Caco-2 (cell line): Measurements from ENCODE around the gene C22orf15. TPM values are rescaled to one million over a fixed set of nuclear protein-coding genes. Genes with fewer than 3 reads are reported as not detected.

Experiments
- BruUV-seq: library from RNA; stranded (reverse); fragments of 400-500 nt; replicated peaks from 2 replicates; lab custom pipeline; 2021; lab: Mats Ljungman, UMichigan
- CTCF ChIA-PET: fragments of 300-600 bp; sonication (Branson Sonifier 250); formaldehyde crosslinking; loops from one replicate; lab custom pipeline; 2022; ENCODE audit warnings: antibody characterized with exemption; lab: Charles Lee
- POLR2A ChIA-PET: fragments of 300-600 bp; sonication (Branson Sonifier 250); formaldehyde crosslinking; loops from one replicate; lab custom pipeline; 2022; ENCODE audit warnings: antibody characterized with exemption; lab: Charles Lee
- DNase-seq, 2 experiments: peaks; one replicate each; pipeline versions ENCODE4 v3.0.0 to v3.0.0-alpha.2; 2020 to 2022
- H3K27me3 ChIP-seq: replicated peaks from 2 replicates; pipeline ENCODE4 v1.6.0; 2011; ENCODE audit warnings: low read length; ENCODE audit not compliant: control insufficient read depth, insufficient read depth
- H3K36me3 ChIP-seq: 2 replicates; pipeline ENCODE4 v1.5.1; 2011; ENCODE audit warnings: low read length; ENCODE audit not compliant: control insufficient read depth, insufficient read depth
- H3K4me1 ChIP-seq: fragments of 250-450 bp; sonication (Bioruptor Pico); 2 replicates; pipeline ENCODE4 v1.5.1; 2020; ENCODE audit warnings: mild to moderate bottlenecking
- H3K4me3 ChIP-seq: 2 replicates; pipeline ENCODE4 v1.5.1; 2011; ENCODE audit warnings: low read depth, mild to moderate bottlenecking, control low read depth, low read length
- H3K9me3 ChIP-seq: fragments of 250-450 bp; sonication (Bioruptor Pico); 2 replicates; pipeline ENCODE4 v1.5.1; 2020; ENCODE audit warnings: mild to moderate bottlenecking, moderate library complexity
- H3K27ac Mint-ChIP-seq: one replicate; pipeline ENCODE4 v1.8.0; 2022; ENCODE audit warnings: mixed read lengths; ENCODE audit not compliant: unreplicated experiment
- H3K27me3 Mint-ChIP-seq: one replicate; pipeline ENCODE4 v1.8.0; 2022; ENCODE audit warnings: mixed read lengths; ENCODE audit not compliant: insufficient read depth, unreplicated experiment
- H3K36me3 Mint-ChIP-seq: one replicate; pipeline ENCODE4 v1.8.0; 2022; ENCODE audit warnings: mild to moderate bottlenecking, mixed read lengths; ENCODE audit not compliant: insufficient read depth, unreplicated experiment
- H3K4me1 Mint-ChIP-seq: one replicate; pipeline ENCODE4 v1.8.0; 2022; ENCODE audit warnings: low read depth, mixed read lengths; ENCODE audit not compliant: unreplicated experiment
- H3K4me3 Mint-ChIP-seq: one replicate; pipeline ENCODE4 v1.8.0; 2022; ENCODE audit warnings: mild to moderate bottlenecking, moderate library complexity, mixed read lengths; ENCODE audit not compliant: unreplicated experiment
- H3K9me3 Mint-ChIP-seq: one replicate; pipeline ENCODE4 v1.8.0; 2022; ENCODE audit warnings: mixed read lengths; ENCODE audit not compliant: unreplicated experiment
- CTCF ChIP-seq, 2 experiments: fragments of 200-600 bp in 1 of 2; IDR thresholded peaks; 1 replicate in 1 of 2; 2 replicates in 1 of 2; pipeline versions ENCODE4 v1.5.1 to v1.8.0; 2011 to 2022; ENCODE audit warnings: antibody characterized with exemption in 1 of 2, control low read depth in 1 of 2, inconsistent platforms in 1 of 2, low read depth in 1 of 2, low read length in 1 of 2, mild to moderate bottlenecking in 1 of 2, moderate library complexity in 1 of 2; ENCODE audit not compliant: insufficient read depth in 1 of 2, severe bottlenecking in 1 of 2, unreplicated experiment in 1 of 2
- intact Hi-C: fragments of 100-400 bp; cut with micrococcal nuclease; formaldehyde crosslinking; loops from one replicate; pipeline ENCODE4 v1.10.0; 2022; ENCODE audit not compliant: unreplicated experiment
- total RNA-seq: library from RNA; stranded (reverse); gene quantifications from 2 replicates; pipeline ENCODE4 v1.2.3, GENCODE V29; 2022

The C22orf15 gene
- total RNA-seq, 1 experiment from 2014 or later, result not detected

GRCh38 chr22:23750367-23750713 lies 12.4 kb upstream of the C22orf15 start:
- H3K27me3 Mint-ChIP-seq, result no peaks in the 10 kb centered on the region
- Histone ChIP-seq H3K4me1 (0 out of 2 replicates have a peak, but pooled peaks cover 3% of the 10 kb centered on the region), H3K4me3 (peak overlapping the region; percentile 82), H3K27me3 (no peaks in the 10 kb centered on the region), H3K9me3 (no peaks in the 10 kb centered on the region), H3K36me3 (no peaks in the 10 kb centered on the region)
- no peak for TF ChIP-seq CTCF (IDR thresholded peaks at IDR 0.05; ENCODE audit: insufficient read depth in 1 of 2, low read depth in 1 of 2, low read length in 1 of 2, severe bottlenecking in 1 of 2, unreplicated experiment in 1 of 2)
- ChIA-PET CTCF (interaction anchor here (0.6 to 1.0 kb wide), 5 partner anchors 18 to 139 kb away, joined by 3 to 6 read pairs (median 5); partner anchors contain the start of gene CHCHD10), POLR2A (interaction anchor here (0.6 to 1.1 kb wide), 8 partner anchors 8 to 1798 kb away, joined by 3 to 10 read pairs (median 4); partner anchors contain the start of genes C22orf15, CHCHD10, PPM1F and SLC2A11)
- intact Hi-C loops, result no loop called here
- TSS peak; percentile 79 for BruUV-seq
- no peaks in the 10 kb centered on the region for H3K36me3 Mint-ChIP-seq
- H3K9me3 Mint-ChIP-seq, result no peaks in the 10 kb centered on the region
- no peak for DNase-seq
- peak overlapping the region; percentile 77 for H3K27ac Mint-ChIP-seq
- peaks cover 11% of the 10 kb centered on the region for H3K4me1 Mint-ChIP-seq
- peak overlapping the region; percentile 89 for H3K4me3 Mint-ChIP-seq

GRCh38 chr22:23750714-23751440 lies 11.9 kb upstream of the C22orf15 start, which contains the start of gene ZNF70:
Gene ZNF70, minus strand, starts transcription at chr22:23751112. Its CDS starts 5,972 bp downstream, at chr22:23745140.
- peak within 1 kb of the TSS; percentile 85 for H3K4me3 ChIP-seq
- intact Hi-C loops, result loop anchor here (1.0 kb wide), 2 partner anchors 14 to 34 kb away; no protein-coding TSS in a partner anchor
- CTCF ChIA-PET, result interaction anchor here (0.6 to 1.0 kb wide), 4 partner anchors 17 to 138 kb away, joined by 3 to 6 read pairs (median 5); partner anchors contain the start of gene CHCHD10
- Mint-ChIP-seq H3K27ac (peak within 1 kb of the TSS; percentile 77), H3K9me3 (no peaks in the 10 kb centered on the region), H3K4me1 (peaks cover 11% of the 10 kb centered on the region), H3K27me3 (no peaks in the 10 kb centered on the region), H3K36me3 (no peaks in the 10 kb centered on the region), H3K4me3 (peak within 1 kb of the TSS; percentile 89)
- H3K27me3 ChIP-seq, result no peaks in the 10 kb centered on the region
- no peaks in the 10 kb centered on the region for H3K9me3 ChIP-seq
- peak; percentile 92 to 93 for DNase-seq
- POLR2A ChIA-PET, result interaction anchor here (0.6 to 1.1 kb wide), 9 partner anchors 8 to 1798 kb away, joined by 3 to 10 read pairs (median 4); partner anchors contain the start of genes C22orf15, CHCHD10, PPM1F and SLC2A11
- BruUV-seq, result no TSS peak
- no peaks in the 10 kb centered on the region for H3K36me3 ChIP-seq
- H3K4me1 ChIP-seq, result 0 out of 2 replicates have a peak, but pooled peaks cover 3% of the 10 kb centered on the region
- peak in 1 of 2 experiments; percentile 61 for TF ChIP-seq CTCF (IDR thresholded peaks at IDR 0.05; ENCODE audit: insufficient read depth in 1 of 2, low read depth in 1 of 2, low read length in 1 of 2, severe bottlenecking in 1 of 2, unreplicated experiment in 1 of 2)

GRCh38 chr22:23751441-23751996 lies 11.3 kb upstream of the C22orf15 start:
- ChIA-PET POLR2A (interaction anchor here (0.6 to 1.1 kb wide), 5 partner anchors 16 to 106 kb away, joined by 3 to 10 read pairs (median 4); partner anchors contain the start of genes CHCHD10 and SLC2A11), CTCF (interaction anchor here (0.7 to 1.0 kb wide), 4 partner anchors 16 to 142 kb away, joined by 3 to 7 read pairs (median 5); partner anchors contain the start of genes CHCHD10 and MIF)
- H3K36me3 ChIP-seq, result no peaks in the 10 kb centered on the region
- no peaks in the 10 kb centered on the region for H3K9me3 ChIP-seq
- H3K27ac Mint-ChIP-seq, result peak overlapping the region; percentile 77
- intact Hi-C loops, result loop anchor here (1.0 kb wide), 2 partner anchors 14 to 34 kb away; no protein-coding TSS in a partner anchor
- BruUV-seq, result TSS peak; percentile 81
- peak; percentile 51 to 58 for DNase-seq
- no peaks in the 10 kb centered on the region for H3K36me3 Mint-ChIP-seq
- peak overlapping the region; percentile 89 for H3K4me3 Mint-ChIP-seq
- H3K9me3 Mint-ChIP-seq, result no peaks in the 10 kb centered on the region
- H3K4me3 ChIP-seq, result peak overlapping the region; percentile 85
- H3K27me3 Mint-ChIP-seq, result no peaks in the 10 kb centered on the region
- 0 out of 2 replicates have a peak, but pooled peaks cover 3% of the 10 kb centered on the region for H3K4me1 ChIP-seq
- no peak for TF ChIP-seq CTCF (IDR thresholded peaks at IDR 0.05; ENCODE audit: insufficient read depth in 1 of 2, low read depth in 1 of 2, low read length in 1 of 2, severe bottlenecking in 1 of 2, unreplicated experiment in 1 of 2)
- no peaks in the 10 kb centered on the region for H3K27me3 ChIP-seq
- H3K4me1 Mint-ChIP-seq, result peaks cover 11% of the 10 kb centered on the region
